ENCODE measurements around the gene AHSG. TPM values are rescaled to one million over a fixed set of nuclear protein-coding genes. Genes with fewer than 3 reads are reported as not detected.

The AHSG gene
- total RNA-seq, 6 experiments from 2014 or later = 718 to 1,905 (median 1,079) TPM

GRCh38 chr3:186614266-186614596, 1.4 kb downstream of the AHSG start:
- no peak for TF ChIP-seq POLR2A (IDR thresholded peaks at IDR 0.05)
- Histone ChIP-seq H3K27ac (peak overlapping the region; percentile 77 to 86 (median 82)), H3K4me1 (peaks cover 2 to 52% (median 25%) of the 10 kb centered on the region in 4 donors), H3K4me3 (peak overlapping the region; percentile 38 to 61 (median 52)), H3K36me3 (peaks cover 0 to 35% (median 9%) of the 10 kb centered on the region in 4 donors), H3K27me3 (no peaks in the 10 kb centered on the region), H3K9me3 (no peaks in the 10 kb centered on the region)
- ATAC-seq (no peak), DNase-seq (no peak)
- intact Hi-C loops (cut with DNase I) = no loop called here
- 9% methylated on average over 6 of the region's 6 CpGs for WGBS (ENCODE audit: insufficient coverage, low coverage, low lambda C conversion rate, missing lambda C conversion rate)

- 15% methylated on average over 16 of the region's 16 CpGs for WGBS (ENCODE audit: insufficient coverage, low coverage, low lambda C conversion rate, missing lambda C conversion rate)
- Histone ChIP-seq H3K27ac (peak overlapping the region; percentile 77 to 86 (median 82)), H3K27me3 (no peaks in the 10 kb centered on the region), H3K4me1 (peaks cover 2 to 51% (median 22%) of the 10 kb centered on the region in 4 donors), H3K9me3 (no peaks in the 10 kb centered on the region), H3K4me3 (peak overlapping the region; percentile 38 to 61 (median 52)), H3K36me3 (peaks cover 0 to 41% (median 13%) of the 10 kb centered on the region in 4 donors)
- TF ChIP-seq POLR2A (IDR thresholded peaks at IDR 0.05) (no peak), CTCF (IDR thresholded peaks at IDR 0.05) (peak; percentile 89 to 99 (median 98))
- intact Hi-C loops (cut with DNase I) = loop anchor here in 1 of 2 donors (5.0 kb wide), 1 partner anchor 142 kb away; no protein-coding TSS in a partner anchor
- DNase-seq (peak; percentile 63 to 83 (median 80)), ATAC-seq (peak; percentile 59 to 76 (median 66))
Measured at GRCh38 chr3:186614597-186615483, 2.0 kb downstream of the AHSG start.

GRCh38 chr3:186616299-186616617, 3.4 kb downstream of the AHSG start:
- 51% methylated on average over 8 of the region's 8 CpGs for WGBS (ENCODE audit: insufficient coverage, low coverage, low lambda C conversion rate, missing lambda C conversion rate)
- no peak for TF ChIP-seq POLR2A (IDR thresholded peaks at IDR 0.05)
- no peaks in the 10 kb centered on the region for H3K9me3 ChIP-seq
- H3K27me3 ChIP-seq = no peaks in the 10 kb centered on the region
- intact Hi-C loops (cut with DNase I) = loop anchor here in 1 of 2 donors (5.0 kb wide), 1 partner anchor 141 kb away; no protein-coding TSS in a partner anchor
- peak overlapping the region in 1 of 3 donors; percentile 24 for H3K27ac ChIP-seq
- H3K4me1 ChIP-seq = peaks cover 2 to 49% (median 21%) of the 10 kb centered on the region in 4 donors
- H3K4me3 ChIP-seq = no peak overlapping the region
- peaks cover 0 to 44% (median 13%) of the 10 kb centered on the region in 4 donors for H3K36me3 ChIP-seq
- DNase-seq (no peak), ATAC-seq (no peak)

GRCh38 chr3:186617036-186617946, 4.4 kb downstream of the AHSG start:
- intact Hi-C loops (cut with DNase I) = loop anchor here in 1 of 2 donors (5.0 kb wide), 1 partner anchor 140 kb away; no protein-coding TSS in a partner anchor
- WGBS (ENCODE audit: insufficient coverage, low coverage, low lambda C conversion rate, missing lambda C conversion rate) = 23% methylated on average over 20 of the region's 31 CpGs

More at GRCh38 chr3:186617036-186617946, 4.4 kb downstream of the AHSG start:
- TF ChIP-seq POLR2A (IDR thresholded peaks at IDR 0.05) (no peak), CTCF (IDR thresholded peaks at IDR 0.05) (peak; percentile 88 to 92 (median 88))
- Histone ChIP-seq H3K9me3 (no peaks in the 10 kb centered on the region), H3K27me3 (no peaks in the 10 kb centered on the region), H3K4me1 (peaks cover 0 to 39% (median 16%) of the 10 kb centered on the region in 4 donors), H3K27ac (peak overlapping the region in 1 of 3 donors; percentile 24), H3K36me3 (peaks cover 0 to 44% (median 13%) of the 10 kb centered on the region in 4 donors), H3K4me3 (no peak overlapping the region)
- peak; percentile 90 to 91 (median 90) for DNase-seq
- ATAC-seq = peak; percentile 61 to 83 (median 65)
